Keratinocyte (primary cell): ENCODE results near the gene SPATA4. TPM values are rescaled to one million over a fixed set of nuclear protein-coding genes. Genes with fewer than 3 reads are reported as not detected.

ENCODE experiments used
- DNase-seq: peaks from one replicate; pipeline ENCODE4 v3.0.0-alpha.2; 2011; ENCODE audit warnings: low read depth, missing footprints, low spot score
- FAIRE-seq: peaks from 2 replicates; lab custom pipeline; 2011; peaks lifted over from hg19 to GRCh38; lab: Jason Lieb, UNC
- H2AFZ ChIP-seq: 2 replicates; pipeline ENCODE4 v1.6.0; 2012; ENCODE audit warnings: low read length, control low read depth, inconsistent platforms; ENCODE audit not compliant: control insufficient read depth
- H3K27ac ChIP-seq: 2 replicates; pipeline ENCODE4 v1.5.1; 2011; ENCODE audit warnings: low read length; ENCODE audit not compliant: control insufficient read depth, insufficient read depth
- H3K27me3 ChIP-seq: 3 replicates; pipeline ENCODE4 v1.6.0; 2011; ENCODE audit warnings: low read length; ENCODE audit not compliant: control insufficient read depth, insufficient read depth; ENCODE audit errors: extremely low read depth
- H3K36me3 ChIP-seq, 2 experiments: 2 replicates in 1 of 2; 3 replicates in 1 of 2; pipeline ENCODE4 v1.5.1; 2011; ENCODE audit warnings: low read length in 2 of 2, mild to moderate bottlenecking in 1 of 2; ENCODE audit not compliant: control insufficient read depth in 2 of 2, insufficient read depth in 2 of 2; ENCODE audit errors: extremely low read depth in 1 of 2
- H3K4me1 ChIP-seq: 3 replicates; pipeline ENCODE4 v1.5.1; 2011; ENCODE audit warnings: low read length; ENCODE audit not compliant: control insufficient read depth, insufficient read depth; ENCODE audit errors: extremely low read depth
- H3K4me2 ChIP-seq: 3 replicates; pipeline ENCODE4 v1.6.0; 2011; ENCODE audit warnings: low read depth, low read length; ENCODE audit not compliant: control insufficient read depth, insufficient read depth; ENCODE audit errors: extremely low read depth
- H3K4me3 ChIP-seq, 3 experiments: fragments of 200-600 bp in 1 of 3; sonication (generic) in 1 of 3; 2 replicates in 2 of 3; 3 replicates in 1 of 3; pipeline ENCODE4 v1.5.1; 2011 to 2016; ENCODE audit warnings: low read length in 3 of 3, mild to moderate bottlenecking in 3 of 3, control low read depth in 2 of 3, inconsistent platforms in 1 of 3, low read depth in 1 of 3, mixed read lengths in 1 of 3, mixed run types in 1 of 3, moderate library complexity in 1 of 3; ENCODE audit not compliant: control insufficient read depth in 2 of 3, insufficient read depth in 2 of 3; ENCODE audit errors: extremely low read depth in 1 of 3
- H3K79me2 ChIP-seq: 2 replicates; pipeline ENCODE4 v1.6.0; 2012; ENCODE audit warnings: low read length; ENCODE audit not compliant: control insufficient read depth, insufficient read depth
- H3K9ac ChIP-seq: 3 replicates; pipeline ENCODE4 v1.6.0; 2011; ENCODE audit warnings: low read length; ENCODE audit not compliant: control insufficient read depth, insufficient read depth; ENCODE audit errors: extremely low read depth
- H3K9me1 ChIP-seq: 3 replicates; pipeline ENCODE4 v1.6.0; 2011; ENCODE audit warnings: low read length; ENCODE audit not compliant: control insufficient read depth, insufficient read depth; ENCODE audit errors: extremely low read depth
- H3K9me3 ChIP-seq: 2 replicates; pipeline ENCODE4 v1.5.1; 2012; ENCODE audit warnings: low read depth, low read length; ENCODE audit not compliant: control insufficient read depth
- H4K20me1 ChIP-seq: 3 replicates; pipeline ENCODE4 v1.6.0; 2011; ENCODE audit warnings: low read length; ENCODE audit not compliant: control insufficient read depth, insufficient read depth; ENCODE audit errors: extremely low read depth
- CTCF ChIP-seq, 3 experiments: IDR thresholded peaks in 1 of 3; conservative IDR thresholded peaks in 1 of 3; optimal IDR thresholded peaks in 1 of 3; 2 replicates in 2 of 3; 3 replicates in 1 of 3; pipeline versions ENCODE3 to v1.5.1; 2011; ENCODE audit warnings: low read length in 3 of 3, mild to moderate bottlenecking in 3 of 3, moderate library complexity in 2 of 3, control low read depth in 1 of 3, inconsistent platforms in 1 of 3; ENCODE audit not compliant: insufficient read depth in 2 of 3; ENCODE audit errors: extremely low read depth in 1 of 3
- EZH2 ChIP-seq: IDR thresholded peaks from one replicate; pipeline ENCODE4 v1.6.1; 2012; ENCODE audit warnings: inconsistent platforms, mild to moderate bottlenecking, low read length, moderate library complexity
- dilution Hi-C: fragments of 300-500 bp; cut with MboI; formaldehyde crosslinking; loops from one replicate; pipeline ENCODE4 v1.7.0; 2020; ENCODE audit warnings: low sequenced_read_pairs; ENCODE audit not compliant: extremely low pct_ligation_motif_present
- polyA plus RNA-seq, 5 experiments: library from polyadenylated mRNA; depleted of rRNA in 3 of 5; stranded (reverse) in 3 of 5; stranded (forward) in 1 of 5; unstranded in 1 of 5; fragments of >200 nt; gene quantifications; 1 replicate in 1 of 5; 2 replicates in 3 of 5; 3 replicates in 1 of 5; pipeline versions ENCODE4 v1.2.1 to v1.2.3, GENCODE V29; 2011 to 2012; ENCODE audit warnings: missing spikeins in 2 of 5, low read depth in 1 of 5, low replicate concordance in 1 of 5

The SPATA4 gene
- polyA plus RNA-seq, 1 donor (not counting 4 experiments of a cell fraction or from before 2014, with no cell fraction given), result 0.12 TPM

DNA sequence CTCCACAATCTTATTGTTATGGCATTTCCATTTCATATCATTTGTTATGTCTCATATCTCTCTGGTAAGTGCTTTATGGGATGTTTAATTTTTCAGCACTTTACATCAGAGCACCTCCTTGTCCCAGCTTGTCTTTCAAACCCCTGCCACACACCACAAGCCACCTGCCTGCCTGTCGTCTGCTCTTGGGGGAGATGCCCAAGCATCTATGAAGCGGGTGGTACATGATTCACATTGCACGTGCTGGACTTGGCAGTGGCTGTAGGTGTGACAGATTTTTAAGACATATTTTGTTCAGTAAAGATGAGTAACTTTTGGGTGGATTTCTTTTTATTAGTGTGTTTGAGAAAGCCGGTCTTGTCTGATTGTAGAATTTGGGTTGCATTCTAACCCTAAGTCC, 14.2 kb upstream of the SPATA4 start:
- no peaks in the 10 kb centered on the region for H3K9me3 ChIP-seq
- H4K20me1 ChIP-seq, result no peaks in the 10 kb centered on the region
- H2AFZ ChIP-seq, result no peak overlapping the region
- no peak for DNase-seq
- no peak overlapping the region for H3K27ac ChIP-seq
- no peak overlapping the region for H3K4me2 ChIP-seq
- H3K79me2 ChIP-seq, result no peaks in the 10 kb centered on the region
- no peak overlapping the region for H3K4me3 ChIP-seq
- H3K36me3 ChIP-seq, result no peaks in the 10 kb centered on the region
- no peak for TF ChIP-seq CTCF (optimal IDR thresholded peaks at IDR 0.05 in 1 of 3, IDR thresholded peaks at IDR 0.05 in 1 of 3, conservative IDR thresholded peaks at IDR 0.05 in 1 of 3; ENCODE audit: extremely low read depth in 1 of 3, insufficient read depth in 2 of 3, low read length in 3 of 3)
- TF ChIP-seq EZH2, result no peak
- H3K27me3 ChIP-seq, result peaks cover 11% of the 10 kb centered on the region
- no peak overlapping the region for H3K9ac ChIP-seq
- dilution Hi-C loops, result no loop called here
- no peak for FAIRE-seq
- H3K9me1 ChIP-seq, result no peaks in the 10 kb centered on the region
- H3K4me1 ChIP-seq, result no peaks in the 10 kb centered on the region

GRCh38 chr4:176207839-176208238, 12.5 kb upstream of the SPATA4 start:
- H3K27me3 ChIP-seq, result peaks cover 11% of the 10 kb centered on the region
- dilution Hi-C loops, result no loop called here
- no peak overlapping the region for H3K4me3 ChIP-seq
- H3K4me2 ChIP-seq, result no peak overlapping the region
- no peak overlapping the region for H3K27ac ChIP-seq
- H3K9ac ChIP-seq, result no peak overlapping the region
- FAIRE-seq (no peak), DNase-seq (no peak)
- no peaks in the 10 kb centered on the region for H3K9me1 ChIP-seq
- H3K9me3 ChIP-seq, result no peaks in the 10 kb centered on the region
- H3K79me2 ChIP-seq, result no peaks in the 10 kb centered on the region
- H3K4me1 ChIP-seq, result no peaks in the 10 kb centered on the region
- no peaks in the 10 kb centered on the region for H4K20me1 ChIP-seq
- no peaks in the 10 kb centered on the region for H3K36me3 ChIP-seq
- no peak for TF ChIP-seq CTCF (optimal IDR thresholded peaks at IDR 0.05 in 1 of 3, IDR thresholded peaks at IDR 0.05 in 1 of 3, conservative IDR thresholded peaks at IDR 0.05 in 1 of 3; ENCODE audit: extremely low read depth in 1 of 3, insufficient read depth in 2 of 3, low read length in 3 of 3)
- no peak for TF ChIP-seq EZH2
- no peak overlapping the region for H2AFZ ChIP-seq
